GM18505 (cell line): Measurements from ENCODE around the gene DNAJB1.

Experiments used
- ATAC-seq: cut with Tn5 transposase; IDR thresholded peaks from one replicate; pipeline ENCODE4 v1.9.1; 2021; ENCODE audit not compliant: unreplicated experiment
- POLR2A ChIP-seq: IDR thresholded peaks from 4 replicates; pipeline ENCODE4 v1.6.1; 2011; ENCODE audit warnings: borderline replicate concordance; ENCODE audit not compliant: insufficient read depth, insufficient read length; ENCODE audit errors: extremely low read depth

The DNAJB1 gene

GRCh38 chr19:14492756-14493337, 25.4 kb downstream of the DNAJB1 start:
- TF ChIP-seq POLR2A, result no peak
- ATAC-seq, result no peak

- no peak for TF ChIP-seq POLR2A
- no peak for ATAC-seq
Measured at GRCh38 chr19:14487370-14488125, 30.6 kb downstream of the DNAJB1 start.

- ATAC-seq, result no peak
- no peak for TF ChIP-seq POLR2A
Measured at GRCh38 chr19:14482172-14482941, 35.8 kb downstream of the DNAJB1 start.

GRCh38 chr19:14480700-14481079, 37.5 kb downstream of the DNAJB1 start:
- no peak for TF ChIP-seq POLR2A
- no peak for ATAC-seq

- TF ChIP-seq POLR2A, result no peak
- no peak for ATAC-seq
Measured at GRCh38 chr19:14479975-14480699, 38.1 kb downstream of the DNAJB1 start.

- ATAC-seq, result no peak
Measured at GRCh38 chr19:14479309-14479974, 38.8 kb downstream of the DNAJB1 start.

GRCh38 chr19:14478113-14478545, 40.1 kb downstream of the DNAJB1 start:
- TF ChIP-seq POLR2A, result no peak
- no peak for ATAC-seq

More at GRCh38 chr19:14479309-14479974, 38.8 kb downstream of the DNAJB1 start:
- TF ChIP-seq POLR2A, result no peak

- ATAC-seq, result no peak
- TF ChIP-seq POLR2A, result no peak
Measured at GRCh38 chr19:14477418-14478112, 40.6 kb downstream of the DNAJB1 start.

GRCh38 chr19:14476673-14477401, 41.4 kb downstream of the DNAJB1 start:
- ATAC-seq, result no peak
- TF ChIP-seq POLR2A, result no peak

- no peak for TF ChIP-seq POLR2A
- ATAC-seq, result no peak
Measured at GRCh38 chr19:14476327-14476672, 41.9 kb downstream of the DNAJB1 start.

- no peak for ATAC-seq
- TF ChIP-seq POLR2A, result no peak
Measured at GRCh38 chr19:14475251-14476073, 42.7 kb downstream of the DNAJB1 start, which contains the start of gene PTGER1. Gene PTGER1, minus strand, starts transcription at chr19:14475354. Its CDS starts 1,034 bp downstream, at chr19:14474320.
